Muscle of back (tissue), 11 donors: Measurements from ENCODE around the gene ABHD2. TPM values are rescaled to one million over a fixed set of nuclear protein-coding genes. Genes with fewer than 3 reads are reported as not detected.
A peak's percentile ranks its signal among the peaks of the same experiment; 100 is the strongest.
"Not testable (repeated sequence)": the region's sequence is repeated elsewhere in the genome, so short reads cannot be mapped to it uniquely, and the experiment has no call there.

ENCODE experiments used
- DNase-seq, 3 donors: peaks; one replicate each; pipeline versions ENCODE4 v3.0.0 to v3.0.0-alpha.2; 2013
- polyA plus RNA-seq, 10 donors: library from polyadenylated mRNA; unstranded; fragments of 120-200 nt; gene quantifications; one replicate each; pipeline ENCODE4 v1.2.1, GENCODE V29; 2013; ENCODE audit not compliant: insufficient read length in 10 of 10

ABHD2 gene
- polyA plus RNA-seq, 10 donors: 18.3 to 24.7 (median 21.8) TPM

DNA sequence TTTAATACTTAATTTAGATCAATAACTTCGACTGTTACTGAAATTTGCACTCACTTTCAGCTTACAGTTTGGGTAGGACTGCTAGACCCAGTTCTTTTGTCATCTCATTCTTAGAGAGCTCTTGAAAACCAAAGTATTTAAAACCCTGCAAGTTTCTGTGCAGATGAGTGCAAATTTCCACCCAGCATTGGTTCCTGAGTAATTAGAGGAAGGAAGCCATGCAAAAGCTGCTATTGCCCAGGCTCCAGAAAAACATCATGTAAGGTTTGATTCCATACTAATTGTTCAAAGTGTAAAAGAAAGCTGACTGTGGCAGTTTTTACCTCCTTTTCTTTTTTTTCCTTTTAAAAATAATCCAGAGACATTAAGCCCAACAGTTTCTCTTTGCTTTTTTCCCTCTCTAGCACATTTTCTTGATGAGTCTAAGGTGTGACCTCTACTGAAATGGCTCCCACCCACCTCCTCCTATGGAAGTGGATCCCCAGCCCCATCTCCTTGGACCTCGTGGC is 30.3 kb downstream of the ABHD2 start:
- no peak for DNase-seq

DNA sequence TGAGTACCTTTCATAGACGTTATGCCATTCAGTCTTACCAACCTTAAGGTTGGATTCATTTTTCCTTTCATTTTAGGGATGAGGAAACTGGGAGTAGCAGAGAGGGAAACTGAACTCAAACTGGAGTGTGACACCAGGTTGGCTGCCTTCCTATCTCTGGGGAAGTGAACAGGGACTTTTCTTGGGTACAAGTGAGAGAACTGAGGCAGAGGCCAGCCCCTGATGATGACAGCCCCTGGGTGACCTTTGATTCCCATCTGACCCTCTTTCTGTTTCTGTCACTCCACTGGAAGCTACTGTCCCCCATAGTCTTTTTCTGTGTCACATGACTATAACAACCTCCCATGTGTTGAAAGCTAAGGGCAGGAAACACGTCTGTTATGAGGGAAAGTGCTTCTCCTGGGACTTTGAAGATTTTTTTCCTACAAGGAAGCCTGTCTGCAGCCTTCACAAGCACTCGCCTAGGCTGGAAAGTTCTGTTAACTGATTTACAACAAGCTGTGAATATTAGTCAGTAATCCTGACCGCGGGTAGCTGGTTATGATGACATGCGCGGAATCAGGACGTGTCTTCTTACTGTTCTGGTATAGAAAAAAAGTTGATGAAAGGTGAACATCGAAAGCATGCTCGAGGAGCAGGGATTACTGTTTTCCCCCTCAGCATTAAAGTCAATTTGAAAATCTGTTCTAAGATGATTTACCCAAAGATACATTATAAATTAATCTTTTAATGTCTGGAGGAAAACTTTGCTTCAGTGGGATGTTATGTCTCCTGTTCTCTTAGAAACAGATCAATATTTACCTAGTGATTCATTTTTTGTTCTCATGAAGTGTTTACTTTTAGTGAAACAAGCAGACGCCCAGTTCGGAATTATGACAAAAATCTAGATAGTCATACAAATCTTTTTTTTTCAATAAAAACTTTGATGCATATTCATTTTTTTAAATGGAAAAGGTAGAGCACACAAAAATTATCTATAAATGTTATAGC is 31.5 kb downstream of the ABHD2 start:
- DNase-seq: peak; percentile 57 to 68 (median 61)

DNA sequence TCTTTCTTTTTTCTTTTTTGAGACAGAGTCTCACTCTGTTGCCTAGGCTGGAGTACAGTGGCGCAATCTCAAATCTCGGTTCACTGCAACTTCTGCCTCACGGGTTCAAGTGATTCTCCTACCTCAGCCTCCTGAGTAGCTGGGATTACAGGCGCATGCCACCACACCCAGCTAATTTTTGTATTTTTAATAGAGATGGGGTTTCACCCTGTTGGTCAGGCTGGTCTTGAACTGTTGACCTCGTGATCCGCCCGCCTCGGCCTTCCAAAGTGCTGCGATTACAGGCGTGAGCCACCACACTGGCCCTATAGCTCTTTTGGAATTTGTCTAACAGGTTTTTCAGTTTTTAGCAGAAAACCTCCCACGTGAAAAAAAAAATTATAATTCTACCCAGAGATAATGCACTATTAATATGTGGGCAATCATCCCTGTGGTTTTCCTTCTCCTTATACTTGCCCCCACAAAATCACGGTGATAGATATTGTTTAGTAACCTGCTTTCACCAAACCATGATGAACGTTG is 32.3 kb downstream of the ABHD2 start:
- not testable (repeated sequence) for DNase-seq

DNA sequence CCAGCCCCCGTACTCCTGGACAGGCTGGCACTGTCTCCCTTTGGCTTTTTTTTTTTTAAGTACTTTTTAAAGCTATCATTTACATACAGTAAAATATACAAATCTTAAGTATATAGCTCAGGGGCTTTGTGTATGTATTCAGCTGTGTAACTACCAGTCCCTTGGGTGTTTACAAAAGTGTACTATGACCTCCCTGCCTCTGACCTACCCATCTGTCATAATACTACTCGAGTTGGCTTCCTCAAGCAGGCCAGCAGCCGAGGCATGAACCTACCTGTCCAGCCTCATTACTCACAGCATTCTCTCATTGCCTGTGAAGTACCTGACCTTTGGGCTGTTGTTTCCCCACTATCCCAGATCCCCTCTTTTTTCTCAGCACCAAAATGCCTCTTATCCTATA is 33.2 kb downstream of the ABHD2 start:
- no peak for DNase-seq

DNA sequence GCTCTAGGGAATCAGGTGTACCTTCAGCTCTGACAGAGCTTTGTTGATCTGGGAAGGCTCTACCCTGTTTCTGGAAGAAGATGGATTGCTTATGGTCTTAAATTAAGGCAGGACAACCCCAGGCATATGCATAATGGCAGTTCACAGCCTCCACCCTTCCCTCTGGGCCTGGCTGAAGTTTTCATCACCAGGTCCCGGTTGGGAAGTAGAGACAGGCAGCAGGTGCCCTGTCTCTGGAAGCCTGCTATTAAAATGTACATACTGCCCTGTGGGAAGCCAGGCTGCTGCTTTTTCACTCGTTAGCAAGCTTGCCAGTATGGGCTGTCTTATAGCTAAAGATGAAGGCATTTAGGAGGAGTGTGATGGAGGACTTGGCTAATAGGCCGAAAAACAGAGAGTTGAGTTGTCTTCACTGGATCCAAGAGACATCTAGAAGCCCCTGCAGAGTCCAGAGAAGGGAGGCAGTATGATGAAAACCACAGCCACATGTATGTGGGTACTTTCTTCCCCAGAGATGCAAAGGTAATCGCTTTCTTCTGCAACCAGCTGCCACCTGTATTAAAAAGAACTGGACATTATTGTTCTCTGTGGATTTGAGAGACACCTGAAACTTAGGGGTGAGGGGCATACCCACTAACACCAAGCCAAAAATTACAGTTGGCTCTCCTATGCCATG is 34.4 kb downstream of the ABHD2 start:
- DNase-seq: no peak

DNA sequence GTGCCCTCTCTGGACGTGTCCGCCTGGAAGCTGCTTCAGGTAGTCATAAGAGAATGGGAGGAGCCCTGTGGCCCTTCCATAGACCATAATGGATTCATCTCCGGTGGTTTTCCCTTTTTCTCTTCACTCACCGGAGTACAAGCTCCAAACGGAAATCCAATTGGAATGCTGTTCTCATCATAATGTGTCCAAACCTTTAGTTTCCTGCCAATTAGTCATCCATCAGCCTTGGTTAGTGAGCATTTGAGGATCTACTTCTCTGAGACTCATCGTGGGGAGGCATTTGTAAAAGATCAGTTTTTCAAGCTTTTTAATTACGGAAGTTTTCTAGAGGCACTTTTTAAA is 34.9 kb downstream of the ABHD2 start:
- DNase-seq: no peak

DNA sequence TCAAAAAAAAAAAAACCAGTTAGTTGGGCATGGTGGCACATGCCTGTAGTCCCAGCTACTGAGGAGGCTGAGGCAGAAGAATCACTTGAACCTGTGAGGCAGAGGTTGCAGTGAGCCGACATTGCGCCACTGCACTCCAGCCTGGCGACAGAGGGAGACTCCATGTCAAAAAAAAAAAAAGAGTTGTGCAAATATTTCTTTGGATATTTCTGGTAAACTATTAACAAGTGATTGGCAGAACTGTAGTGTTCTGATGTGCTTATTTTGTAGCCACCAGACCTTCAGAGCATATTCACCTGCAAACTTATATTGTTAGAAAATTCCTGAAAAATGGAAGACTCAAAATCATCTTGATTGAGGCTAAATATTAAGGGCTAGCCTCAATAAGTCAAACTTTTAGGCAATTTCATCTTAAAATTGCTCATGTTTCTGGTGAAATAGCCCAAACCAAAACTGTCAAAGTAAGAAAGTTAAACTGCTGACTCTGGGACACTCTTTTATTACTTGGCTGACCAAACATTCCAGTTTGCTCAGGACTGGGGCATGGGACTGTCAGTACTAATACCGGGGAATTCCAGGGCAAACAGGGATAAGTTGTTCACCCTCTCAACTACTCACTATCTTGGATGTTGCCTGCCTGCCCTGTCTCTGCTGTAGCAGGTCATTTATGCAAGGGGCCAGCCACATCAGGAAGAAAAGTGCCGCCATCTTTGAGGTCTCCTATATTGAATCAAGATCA is 37.0 kb downstream of the ABHD2 start:
- DNase-seq: no peak

DNA sequence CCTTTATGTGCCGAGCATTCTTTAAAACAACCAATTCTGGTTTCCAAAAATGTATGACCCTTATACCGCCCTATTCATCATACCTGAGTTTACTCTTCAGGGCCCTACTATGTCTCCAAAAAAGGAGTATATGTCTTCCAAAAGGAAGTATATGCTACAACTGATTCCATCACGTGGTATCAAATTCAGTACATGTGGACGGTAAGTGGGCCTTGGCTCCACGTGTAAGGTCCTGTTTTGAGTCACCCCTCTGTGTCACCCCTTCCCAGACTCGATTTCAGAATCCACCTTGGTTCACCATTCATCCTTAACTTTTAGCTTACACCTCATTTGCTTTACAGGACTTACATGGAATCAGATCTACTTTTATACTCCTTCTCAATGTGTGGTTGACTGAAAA is 37.8 kb downstream of the ABHD2 start:
- DNase-seq: no peak

DNA sequence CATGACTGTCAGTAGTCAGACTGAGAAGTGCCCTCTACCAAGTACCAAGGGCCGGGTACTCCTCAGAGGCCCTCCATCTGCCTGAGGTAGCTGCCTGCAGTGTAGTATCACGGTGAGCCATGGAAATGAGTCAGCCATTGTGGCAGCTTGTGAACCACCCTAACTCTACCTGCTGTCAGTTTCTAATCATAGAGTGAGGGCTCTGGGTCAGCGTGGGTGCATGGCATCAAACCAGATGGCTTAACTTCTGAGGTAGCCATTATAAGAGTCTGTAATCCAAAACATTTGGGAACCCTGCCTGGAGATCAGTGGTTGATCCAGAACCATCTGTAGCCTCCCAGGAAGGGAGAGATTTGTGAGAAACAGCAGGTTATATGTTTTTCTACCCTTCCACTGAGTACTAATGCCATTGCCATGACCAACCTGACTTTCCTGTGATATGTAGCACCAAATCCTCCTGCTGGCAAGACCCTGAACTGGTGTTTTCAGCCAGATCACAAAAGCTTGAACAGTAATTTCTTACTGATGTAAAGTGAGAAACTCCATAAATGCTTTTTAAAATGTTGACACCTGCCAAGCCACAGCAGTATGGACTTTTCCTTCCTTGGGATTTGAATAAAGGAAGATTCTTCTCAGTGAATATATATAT is 38.9 kb downstream of the ABHD2 start:
- no peak for DNase-seq

DNA sequence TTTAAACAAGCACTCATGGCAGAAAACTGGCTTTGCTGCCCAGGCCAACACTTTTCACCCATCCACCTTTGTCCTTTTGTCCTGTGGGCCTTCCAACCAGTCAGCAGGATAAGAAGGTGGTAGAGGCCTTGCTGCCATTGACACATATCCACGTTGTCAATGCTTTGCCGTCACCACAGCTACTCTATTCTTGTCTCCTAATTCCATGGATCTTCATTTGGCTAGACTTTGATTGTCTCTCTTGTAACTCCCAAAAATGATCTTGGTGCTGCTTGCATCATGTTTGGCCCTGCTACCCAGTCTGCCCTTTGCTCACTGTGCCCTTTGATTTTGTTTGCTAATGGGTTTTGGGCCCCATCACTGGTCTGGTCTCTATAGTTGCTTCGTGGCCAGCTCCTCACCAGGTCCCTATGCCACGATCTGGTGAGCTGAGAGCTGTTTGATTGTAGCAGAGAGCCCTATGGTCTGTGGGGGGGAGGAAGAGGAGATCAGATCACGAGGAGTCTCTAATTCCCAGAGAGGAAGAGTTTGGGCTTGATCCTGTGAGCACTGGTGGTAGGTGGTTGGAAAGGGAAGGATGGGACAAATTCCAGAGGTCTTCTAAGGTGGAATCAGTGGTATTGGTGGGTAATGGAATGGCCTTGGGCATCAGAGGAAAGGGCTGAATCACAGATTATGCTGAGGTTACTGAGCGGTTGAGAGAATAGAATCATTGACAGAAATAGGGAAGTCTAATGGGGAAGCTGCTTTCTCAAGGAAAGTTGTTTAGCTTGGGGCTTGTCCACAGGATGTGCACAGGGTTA is 40.3 kb downstream of the ABHD2 start:
- DNase-seq: no peak

DNA sequence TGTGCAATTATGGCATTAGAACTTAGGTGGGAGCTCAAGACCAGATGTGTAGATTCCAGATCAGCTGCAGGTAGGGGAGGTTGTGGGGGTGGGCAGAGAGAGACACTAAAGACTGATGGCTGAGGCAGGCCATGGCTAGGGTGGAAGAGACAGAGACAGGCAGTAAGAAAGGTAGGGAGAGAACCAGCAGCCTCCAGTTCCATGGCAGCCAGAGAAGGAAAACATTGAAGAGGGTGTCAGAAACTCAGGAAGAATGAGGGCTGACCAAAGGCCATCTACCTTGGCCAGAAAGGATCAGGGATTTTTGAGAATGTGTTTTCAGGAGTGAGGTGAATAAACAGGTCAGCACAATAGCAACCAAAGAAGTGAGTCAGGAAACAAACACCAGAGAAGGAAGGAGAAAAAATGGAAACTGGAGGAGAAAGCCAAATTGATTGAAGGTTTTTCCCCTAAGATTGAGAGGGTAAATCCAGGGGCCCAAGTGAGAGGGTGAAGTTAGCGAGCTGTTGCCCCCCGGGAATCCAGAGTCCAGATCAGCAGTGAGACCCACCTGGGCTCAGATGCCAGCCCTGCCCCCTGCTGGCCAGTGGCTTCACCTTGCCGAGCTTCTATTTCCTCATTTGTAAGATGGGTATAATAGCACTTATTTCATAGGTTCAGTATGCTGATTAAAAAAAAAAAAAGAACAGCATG is 41.0 kb downstream of the ABHD2 start:
- no peak for DNase-seq

DNA sequence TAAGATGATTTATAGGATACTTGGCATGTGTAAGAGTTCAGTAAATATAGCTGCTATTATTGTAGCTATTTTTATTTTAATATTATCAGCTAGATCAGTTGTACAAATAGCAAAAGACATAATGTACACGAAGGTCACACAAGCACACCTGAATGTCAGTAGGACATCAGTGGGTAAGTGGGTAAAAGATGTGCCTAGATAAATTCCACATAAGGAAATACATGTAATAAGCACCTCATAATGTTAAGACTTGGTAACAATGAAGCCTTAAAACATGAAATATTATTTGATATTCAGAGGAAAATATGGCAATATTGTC is 41.5 kb downstream of the ABHD2 start:
- DNase-seq: no peak

DNA sequence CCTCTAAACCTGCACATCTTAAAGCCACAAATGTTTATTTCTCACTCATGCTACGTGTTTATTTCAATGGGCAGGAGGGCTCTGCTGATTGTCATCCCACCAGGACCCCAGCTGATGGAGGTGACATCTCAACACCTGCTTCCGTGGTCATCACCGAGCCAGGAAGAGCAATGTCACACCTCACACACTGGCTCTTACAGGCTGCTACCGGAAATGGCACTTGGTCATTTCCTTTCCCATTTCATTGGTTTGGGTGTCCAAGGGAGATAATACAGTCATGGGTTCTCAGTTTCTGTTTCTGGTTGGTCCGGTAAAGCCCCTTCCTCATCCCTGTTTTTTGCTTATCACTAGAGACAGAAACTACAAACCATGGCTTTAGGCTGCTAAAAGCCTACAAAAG is 41.9 kb downstream of the ABHD2 start:
- DNase-seq: no peak

DNA sequence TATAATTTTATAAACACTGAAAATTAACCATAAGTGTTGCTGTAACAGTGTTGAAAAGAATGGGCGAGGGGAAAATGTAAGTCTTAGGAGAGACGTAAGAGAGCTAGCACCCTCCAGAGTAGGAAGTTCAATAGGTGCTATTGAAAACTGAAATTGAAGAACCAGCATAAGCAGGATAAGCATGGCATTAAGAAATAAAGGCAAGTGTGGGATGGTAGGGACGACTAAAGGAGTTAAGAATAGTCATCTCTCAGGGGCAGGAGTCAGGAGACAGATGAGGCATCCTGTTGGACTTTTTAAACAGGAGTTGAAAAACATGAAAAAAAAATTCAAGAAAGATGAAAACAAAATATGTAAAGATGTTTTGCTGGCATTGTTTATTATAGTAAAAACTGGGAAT is 43.5 kb downstream of the ABHD2 start:
- no peak for DNase-seq

DNA sequence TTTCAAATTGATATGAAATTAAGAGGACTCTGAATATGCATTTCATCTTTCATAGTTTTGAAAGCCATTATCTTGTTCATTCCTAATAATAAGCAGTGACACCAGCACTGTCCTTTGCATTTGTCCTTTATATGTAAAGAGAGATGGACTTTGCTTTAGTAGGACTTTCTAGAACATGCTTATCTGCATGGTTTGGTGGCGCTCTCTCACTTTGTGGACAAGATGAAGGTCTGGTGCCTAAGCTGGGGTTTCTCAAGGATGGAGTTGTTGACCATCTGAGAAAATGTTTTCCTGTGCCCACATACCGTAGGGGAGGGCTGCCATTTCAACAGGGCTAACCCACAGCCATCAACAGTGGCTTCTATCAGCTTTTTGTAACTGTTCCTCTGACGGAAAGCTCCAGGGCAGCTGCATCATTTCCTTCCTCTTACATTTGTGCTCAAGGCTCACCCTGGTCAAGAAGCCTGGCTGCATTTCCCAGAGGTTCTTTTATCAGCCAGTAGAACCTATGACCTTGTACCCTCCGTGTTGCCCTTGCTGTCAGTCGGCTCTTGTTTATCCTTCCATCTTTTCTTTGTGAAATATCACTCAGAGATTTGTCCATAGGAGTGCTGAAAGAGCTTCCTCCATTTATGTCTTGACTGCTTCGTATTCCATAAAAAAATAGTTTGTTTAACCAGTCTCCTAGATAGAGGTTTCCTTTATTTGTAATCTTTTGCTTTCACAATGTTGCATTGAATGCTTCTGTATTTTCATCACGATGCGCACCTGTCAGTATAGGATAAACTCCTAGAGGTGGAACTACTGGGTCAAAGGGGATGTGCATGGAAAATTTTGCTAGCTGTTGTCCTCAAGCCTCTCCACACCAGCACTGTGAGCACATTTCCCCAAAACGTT is 44.6 kb downstream of the ABHD2 start:
- DNase-seq: no peak

DNA sequence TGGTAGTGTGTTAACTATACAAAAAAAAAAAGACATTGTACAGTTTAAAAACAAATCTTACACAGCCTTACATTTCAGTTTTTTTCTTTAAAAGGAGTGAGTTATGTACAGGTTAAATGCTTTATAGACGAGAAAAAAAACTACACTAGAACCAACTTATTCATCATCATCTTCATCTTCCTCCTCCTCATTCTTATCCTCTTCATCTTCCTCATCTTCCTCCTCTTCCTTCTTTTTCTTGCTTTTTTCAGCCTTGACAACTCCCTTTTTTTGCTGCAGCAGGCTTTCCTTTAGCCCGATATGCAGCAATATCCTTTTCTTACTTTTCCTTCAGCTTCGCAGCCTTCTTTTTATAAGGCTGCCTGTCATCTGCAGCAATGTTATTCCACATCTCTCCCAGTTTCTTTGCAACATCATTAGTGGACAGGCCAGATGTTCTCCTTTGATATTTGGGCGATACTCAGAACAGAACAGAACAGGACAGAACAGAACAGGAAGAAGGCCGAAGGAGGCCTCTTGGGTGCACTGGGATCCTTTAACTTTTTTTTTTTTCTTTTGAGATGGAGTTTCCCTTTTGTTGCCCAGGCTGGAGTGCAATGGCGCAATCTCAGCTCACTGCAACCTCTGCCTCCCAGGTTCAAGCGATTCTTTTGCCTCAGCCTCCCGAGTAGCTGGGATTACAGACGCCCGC is 47.3 kb downstream of the ABHD2 start:
- peak in 1 of 3 donors; percentile 56 for DNase-seq

DNA sequence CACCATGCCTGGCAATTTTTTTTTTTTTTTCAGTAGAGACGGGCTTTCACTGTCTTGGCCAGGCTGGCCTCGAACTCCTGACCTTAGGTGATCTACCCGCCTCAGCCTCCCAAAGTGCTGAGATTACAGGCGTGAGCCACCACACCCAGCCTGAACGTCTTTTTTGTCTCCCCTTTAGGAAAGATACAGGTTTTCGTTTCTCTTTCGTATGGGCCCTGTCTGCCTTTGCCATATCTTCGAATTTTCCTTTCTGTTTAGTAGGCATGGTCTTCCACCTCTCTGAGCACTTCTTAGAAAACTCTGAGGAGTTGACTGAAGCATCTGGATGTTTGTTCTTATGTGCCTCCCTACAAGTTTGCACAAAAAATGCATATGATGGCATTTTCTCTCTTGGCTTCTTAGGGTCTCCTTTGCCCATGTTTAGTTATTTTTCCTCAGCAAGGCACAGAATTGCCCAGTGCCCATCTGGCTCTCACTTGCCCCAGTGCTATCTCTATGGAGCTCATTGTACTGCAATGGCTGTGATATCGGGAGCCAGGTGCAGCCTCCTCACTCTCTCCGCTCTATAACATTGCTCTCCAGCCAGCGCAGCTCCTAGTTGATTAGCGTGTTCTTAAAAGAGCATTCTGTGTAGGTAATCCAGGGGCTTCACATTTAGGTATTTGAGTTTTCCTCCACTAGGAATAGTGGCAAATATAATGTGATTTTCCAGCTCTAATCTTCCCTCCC is 48.0 kb downstream of the ABHD2 start:
- DNase-seq: no peak
